HepG2 (cell line): ENCODE data around the gene CRYAA. TPM values are rescaled to one million over a fixed set of nuclear protein-coding genes. Genes with fewer than 3 reads are reported as not detected.

Experiments
- ATF1 ChIP-seq: IDR thresholded peaks from 2 replicates; pipeline ENCODE4 v1.6.1; 2016; ENCODE audit warnings: mild to moderate bottlenecking, control low read depth
- ELF1 ChIP-seq: sonication (generic); formaldehyde crosslinking; IDR thresholded peaks from 2 replicates; pipeline ENCODE4 v1.4.0; 2020; ENCODE audit warnings: missing genetic modification reagents
- FOSL2 ChIP-seq: sonication (generic); formaldehyde crosslinking; IDR thresholded peaks from 2 replicates; pipeline ENCODE4 v1.4.0; 2020; ENCODE audit warnings: missing genetic modification reagents
- GTF2F1 ChIP-seq: fragments of 150-350 bp; IDR thresholded peaks from 2 replicates; pipeline ENCODE4 v1.6.1; 2014; ENCODE audit warnings: low read length
- HMGXB3 ChIP-seq: sonication (generic); formaldehyde crosslinking; IDR thresholded peaks from 2 replicates; pipeline ENCODE4 v1.4.0; 2020; ENCODE audit warnings: missing genetic modification reagents, borderline replicate concordance
- KAT7 ChIP-seq: IDR thresholded peaks from 2 replicates; pipeline ENCODE4 v1.6.1; 2018; ENCODE audit warnings: borderline replicate concordance, missing compliant biosample characterization
- KDM3A ChIP-seq: IDR thresholded peaks from 2 replicates; pipeline ENCODE4 v1.6.1; 2018; ENCODE audit warnings: low read depth, missing compliant biosample characterization
- POLR2A ChIP-seq, 2 experiments: IDR thresholded peaks; 2 replicates each; pipeline ENCODE4 v1.6.1; 2011; ENCODE audit warnings: low read depth in 2 of 2, low read length in 2 of 2, mild to moderate bottlenecking in 1 of 2, moderate library complexity in 1 of 2; ENCODE audit not compliant: insufficient read depth in 1 of 2
- POLR2G ChIP-seq: fragments of 200-400 bp; formaldehyde crosslinking; IDR thresholded peaks from 2 replicates; pipeline ENCODE4 v1.6.1; 2018; ENCODE audit warnings: mild to moderate bottlenecking, low read depth, low read length, moderate library complexity
- TCF12 ChIP-seq, 2 experiments: fragments of 450-650 bp in 1 of 2; sonication (generic) in 1 of 2; formaldehyde crosslinking in 1 of 2; IDR thresholded peaks; 2 replicates each; pipeline versions ENCODE4 v1.6.1 to v1.8.0; 2017 to 2022; ENCODE audit warnings: antibody characterized with exemption in 1 of 2, mild to moderate bottlenecking in 1 of 2, missing genetic modification reagents in 1 of 2, moderate library complexity in 1 of 2
- ZBTB20 ChIP-seq: sonication (generic); formaldehyde crosslinking; IDR thresholded peaks from 2 replicates; pipeline ENCODE4 v1.8.1; 2023; ENCODE audit warnings: missing genetic modification reagents, low read depth, mild to moderate bottlenecking, borderline replicate concordance
- ZBTB7A ChIP-seq: sonication (generic); formaldehyde crosslinking; IDR thresholded peaks from 2 replicates; pipeline ENCODE4 v1.8.0; 2022; ENCODE audit warnings: mild to moderate bottlenecking, missing genetic modification reagents
- ZBTB7B ChIP-seq: sonication (generic); formaldehyde crosslinking; IDR thresholded peaks from 2 replicates; pipeline ENCODE4 v1.4.0; 2020; ENCODE audit warnings: missing genetic modification reagents
- ZNF224 ChIP-seq: sonication (generic); formaldehyde crosslinking; IDR thresholded peaks from 2 replicates; pipeline ENCODE4 v1.5.0; 2020; ENCODE audit warnings: mild to moderate bottlenecking, missing genetic modification reagents
- ZNF331 ChIP-seq: sonication (generic); formaldehyde crosslinking; IDR thresholded peaks from 2 replicates; pipeline ENCODE4 v1.4.0; 2020; ENCODE audit warnings: missing genetic modification reagents
- polyA plus RNA-seq, 8 experiments: library from polyadenylated mRNA; depleted of rRNA in 3 of 8; stranded (reverse) in 7 of 8; unstranded in 1 of 8; fragments of >200 nt; fragmentation: Illumina TruSeq in 4 of 8; extraction: Trizol in 4 of 8; gene quantifications; 2 replicates each; pipeline versions ENCODE4 v1.2.1 to v1.2.3, GENCODE V29; 2011 to 2016; ENCODE audit warnings: low read depth in 4 of 8, missing spikeins in 1 of 8, mixed read lengths in 1 of 8; ENCODE audit not compliant: insufficient read depth in 1 of 8
- total RNA-seq, 5 experiments: library from RNA; depleted of rRNA; stranded (reverse); fragments of >200 nt; fragmentation: Illumina TruSeq; extraction: Trizol; gene quantifications; 2 replicates each; pipeline ENCODE4 v1.2.3, GENCODE V29; 2016; ENCODE audit warnings: low read depth in 1 of 5
- TF ChIP-seq, protein P1 (sequence below), 2 experiments: sonication (generic) in 1 of 2; formaldehyde crosslinking in 1 of 2; IDR thresholded peaks; 2 replicates each; pipeline versions ENCODE4 v1.4.0 to v1.6.1; 2018 to 2020; ENCODE audit warnings: missing genetic modification reagents in 2 of 2, borderline replicate concordance in 1 of 2, low read depth in 1 of 2, mild to moderate bottlenecking in 1 of 2, missing biosample characterization in 1 of 2
- TF ChIP-seq, protein P2 (sequence below): IDR thresholded peaks from 2 replicates; pipeline ENCODE4 v1.6.1; 2016; ENCODE audit warnings: missing genetic modification reagents, missing compliant biosample characterization
- TF ChIP-seq, protein P3 (sequence below): sonication (generic); formaldehyde crosslinking; IDR thresholded peaks from 2 replicates; pipeline ENCODE4 v1.4.0; 2020; ENCODE audit warnings: missing genetic modification reagents

The CRYAA gene
- total and polyA plus RNA-seq, 2 of the 13 experiments (the other 11 are each of a cell fraction or from before 2014, with no cell fraction given), result 5.6 to 8.6 TPM

- no peak for TF ChIP-seq ATF1 (CRISPR knock-in tag)
- peak; percentile 40; the same call in 1 of the 2 replicates for TF ChIP-seq ELF1 (CRISPR knock-in tag)
- TF ChIP-seq TCF12 (IDR thresholded peaks at IDR 0.05), result no peak
- peak; percentile 81; the same call in 1 of the 2 replicates for TF ChIP-seq TCF12 (CRISPR knock-in tag; IDR thresholded peaks at IDR 0.05)
- TF ChIP-seq POLR2G, result peak; percentile 61
- TF ChIP-seq, protein P1, sequence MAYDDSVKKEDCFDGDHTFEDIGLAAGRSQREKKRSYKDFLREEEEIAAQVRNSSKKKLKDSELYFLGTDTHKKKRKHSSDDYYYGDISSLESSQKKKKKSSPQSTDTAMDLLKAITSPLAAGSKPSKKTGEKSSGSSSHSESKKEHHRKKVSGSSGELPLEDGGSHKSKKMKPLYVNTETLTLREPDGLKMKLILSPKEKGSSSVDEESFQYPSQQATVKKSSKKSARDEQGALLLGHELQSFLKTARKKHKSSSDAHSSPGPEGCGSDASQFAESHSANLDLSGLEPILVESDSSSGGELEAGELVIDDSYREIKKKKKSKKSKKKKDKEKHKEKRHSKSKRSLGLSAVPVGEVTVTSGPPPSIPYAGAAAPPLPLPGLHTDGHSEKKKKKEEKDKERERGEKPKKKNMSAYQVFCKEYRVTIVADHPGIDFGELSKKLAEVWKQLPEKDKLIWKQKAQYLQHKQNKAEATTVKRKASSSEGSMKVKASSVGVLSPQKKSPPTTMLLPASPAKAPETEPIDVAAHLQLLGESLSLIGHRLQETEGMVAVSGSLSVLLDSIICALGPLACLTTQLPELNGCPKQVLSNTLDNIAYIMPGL (CRISPR knock-in tag; IDR thresholded peaks at IDR 0.05; ENCODE audit: borderline replicate concordance in 1 of 2, low read depth in 1 of 2), result peak; percentile 86 to 90; a peak in 3 of 4 replicates
- peak in 1 of 2 experiments; percentile 51; a peak in 1 of 4 replicates for TF ChIP-seq POLR2A (IDR thresholded peaks at IDR 0.05; ENCODE audit: insufficient read depth in 1 of 2, low read depth in 2 of 2, low read length in 2 of 2)
- TF ChIP-seq KAT7 (CRISPR knock-in tag), result peak; percentile 58; the same call in 1 of the 2 replicates
- TF ChIP-seq KDM3A (CRISPR knock-in tag), result peak; percentile 58
- TF ChIP-seq ZNF331 (CRISPR knock-in tag), result peak; percentile 83
- TF ChIP-seq ZBTB7A, result peak; percentile 76; the same call in 1 of the 2 replicates
- 0 out of 2 replicates have a peak, but pooled peaks have one; percentile 43 for TF ChIP-seq HMGXB3
- peak; percentile 100 for TF ChIP-seq ZBTB7B (CRISPR knock-in tag)
- TF ChIP-seq, protein P2, sequence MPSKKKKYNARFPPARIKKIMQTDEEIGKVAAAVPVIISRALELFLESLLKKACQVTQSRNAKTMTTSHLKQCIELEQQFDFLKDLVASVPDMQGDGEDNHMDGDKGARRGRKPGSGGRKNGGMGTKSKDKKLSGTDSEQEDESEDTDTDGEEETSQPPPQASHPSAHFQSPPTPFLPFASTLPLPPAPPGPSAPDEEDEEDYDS, result peak; percentile 40
- 0 out of 2 replicates have a peak, but pooled peaks have one; percentile 32 for TF ChIP-seq ZNF224 (CRISPR knock-in tag)
- TF ChIP-seq ZBTB20 (CRISPR knock-in tag), result 0 out of 2 replicates have a peak, but pooled peaks have one; percentile 50
- no peak for TF ChIP-seq GTF2F1
- TF ChIP-seq FOSL2, result peak; percentile 78
- TF ChIP-seq, protein P3, sequence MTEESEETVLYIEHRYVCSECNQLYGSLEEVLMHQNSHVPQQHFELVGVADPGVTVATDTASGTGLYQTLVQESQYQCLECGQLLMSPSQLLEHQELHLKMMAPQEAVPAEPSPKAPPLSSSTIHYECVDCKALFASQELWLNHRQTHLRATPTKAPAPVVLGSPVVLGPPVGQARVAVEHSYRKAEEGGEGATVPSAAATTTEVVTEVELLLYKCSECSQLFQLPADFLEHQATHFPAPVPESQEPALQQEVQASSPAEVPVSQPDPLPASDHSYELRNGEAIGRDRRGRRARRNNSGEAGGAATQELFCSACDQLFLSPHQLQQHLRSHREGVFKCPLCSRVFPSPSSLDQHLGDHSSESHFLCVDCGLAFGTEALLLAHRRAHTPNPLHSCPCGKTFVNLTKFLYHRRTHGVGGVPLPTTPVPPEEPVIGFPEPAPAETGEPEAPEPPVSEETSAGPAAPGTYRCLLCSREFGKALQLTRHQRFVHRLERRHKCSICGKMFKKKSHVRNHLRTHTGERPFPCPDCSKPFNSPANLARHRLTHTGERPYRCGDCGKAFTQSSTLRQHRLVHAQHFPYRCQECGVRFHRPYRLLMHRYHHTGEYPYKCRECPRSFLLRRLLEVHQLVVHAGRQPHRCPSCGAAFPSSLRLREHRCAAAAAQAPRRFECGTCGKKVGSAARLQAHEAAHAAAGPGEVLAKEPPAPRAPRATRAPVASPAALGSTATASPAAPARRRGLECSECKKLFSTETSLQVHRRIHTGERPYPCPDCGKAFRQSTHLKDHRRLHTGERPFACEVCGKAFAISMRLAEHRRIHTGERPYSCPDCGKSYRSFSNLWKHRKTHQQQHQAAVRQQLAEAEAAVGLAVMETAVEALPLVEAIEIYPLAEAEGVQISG (CRISPR knock-in tag), result peak; percentile 54; the same call in 1 of the 2 replicates
These were observed 42.4 kb downstream of the CRYAA start (continued) for GRCh38 chr21:43211072-43211759.
